ENCODE data around the gene ACADVL. TPM values are rescaled to one million over a fixed set of nuclear protein-coding genes. Genes with fewer than 3 reads are reported as not detected.

ACADVL gene
- total RNA-seq, 1 experiment from 2014 or later, result 305 TPM

DNA sequence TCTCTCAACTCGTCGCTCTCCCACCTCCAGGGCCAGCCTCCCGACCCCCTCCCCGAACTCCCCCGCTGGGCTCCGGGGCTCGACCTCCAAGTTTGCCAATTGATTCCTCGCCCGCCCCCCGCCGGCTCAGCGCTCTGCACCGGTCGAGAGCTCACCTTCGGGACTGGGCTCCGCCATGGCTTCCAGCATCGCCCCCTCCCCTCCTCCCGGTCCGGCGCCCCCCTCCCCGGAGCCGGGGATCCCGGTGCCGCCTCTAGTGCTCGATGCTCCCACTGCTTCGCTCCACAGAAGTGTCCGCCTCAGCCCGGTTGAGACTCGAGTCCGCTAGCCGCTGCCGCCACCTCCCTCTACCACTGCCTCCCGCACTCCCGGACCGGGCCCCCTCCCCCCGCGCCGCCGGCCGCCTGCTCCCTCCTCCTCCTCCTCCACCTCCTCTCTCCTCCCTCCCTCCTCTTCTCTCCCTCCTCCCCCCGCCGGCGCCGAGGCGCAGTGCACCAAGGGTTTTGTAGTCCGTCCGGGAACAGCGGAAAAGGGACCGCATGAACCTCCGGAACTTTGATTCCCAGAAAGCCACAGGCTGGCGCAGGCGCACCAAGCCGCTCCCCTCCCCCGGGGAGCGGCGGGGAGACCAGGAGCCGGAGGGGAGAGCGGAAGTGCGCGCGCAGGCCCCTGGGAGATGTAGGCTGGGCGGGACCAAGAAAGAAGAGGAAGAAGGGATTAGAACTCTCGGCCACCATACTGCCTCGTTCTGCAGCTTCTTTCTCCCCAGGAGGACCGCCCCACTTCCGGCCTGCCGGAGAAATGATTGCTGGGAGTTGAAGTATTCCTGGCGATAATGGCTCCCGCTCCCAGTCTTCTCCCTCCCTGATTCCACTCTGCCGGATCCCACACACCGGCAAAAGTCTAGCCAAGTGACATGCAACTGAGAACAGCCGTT, 19.6 kb downstream of the ACADVL start, which contains the start of gene PHF23:
TSS of gene PHF23 (minus strand) at position 367 of the 937 bp plus-strand sequence. CDS start at position 189, 178 bp downstream.
- Histone ChIP-seq H3K4me1 (ENCODE audit: control insufficient read depth, insufficient read depth, low read length) (peaks cover 43% of the 10 kb centered on the region), H3K27me3 (ENCODE audit: control insufficient read depth, insufficient read depth, low read length) (no peaks in the 10 kb centered on the region), H3K36me3 (ENCODE audit: control insufficient read depth, insufficient read depth, low read length) (peaks cover 10% of the 10 kb centered on the region), H3K27ac (ENCODE audit: low read length) (peak within 1 kb of the TSS; percentile 99), H3K9me3 (ENCODE audit: control insufficient read depth, insufficient read depth, low read depth, low read length) (no peaks in the 10 kb centered on the region), H3K4me3 (ENCODE audit: low read depth in 2 of 2, low read length in 2 of 2) (peak within 1 kb of the TSS; percentile 87 to 92)
- intact Hi-C loops (cut with micrococcal nuclease; ENCODE audit: unreplicated experiment), result no loop called here
- in situ Hi-C loops (cut with HindIII; ENCODE audit: low pct_unique_long_range_greater_than_20kb, low sequenced_read_pairs), result no loop called here
- POLR2A ChIA-PET, result interaction anchor here (0.5 to 0.6 kb wide), 2 partner anchors 27 to 167 kb away, joined by 3 to 5 read pairs; no protein-coding TSS in a partner anchor
- DNase-seq (ENCODE audit: low read depth, low spot score) (peak; percentile 97), ATAC-seq (peak; percentile 75)
- BruUV-seq (replicated peaks), result no TSS peak
- TF ChIP-seq CTCF (IDR thresholded peaks at IDR 0.05), result no peak
- TF ChIP-seq POLR2AphosphoS5 (IDR thresholded peaks at IDR 0.05; ENCODE audit: low read depth, low read length), result peak; percentile 56
- TF ChIP-seq TCF7L2 (IDR thresholded peaks at IDR 0.05; ENCODE audit: low read depth, low read length), result peak; percentile 77
- CTCF ChIA-PET, result interaction anchor here (0.6 kb wide), 1 partner anchor 94 kb away, joined by 9 read pairs; no protein-coding TSS in a partner anchor

DNA sequence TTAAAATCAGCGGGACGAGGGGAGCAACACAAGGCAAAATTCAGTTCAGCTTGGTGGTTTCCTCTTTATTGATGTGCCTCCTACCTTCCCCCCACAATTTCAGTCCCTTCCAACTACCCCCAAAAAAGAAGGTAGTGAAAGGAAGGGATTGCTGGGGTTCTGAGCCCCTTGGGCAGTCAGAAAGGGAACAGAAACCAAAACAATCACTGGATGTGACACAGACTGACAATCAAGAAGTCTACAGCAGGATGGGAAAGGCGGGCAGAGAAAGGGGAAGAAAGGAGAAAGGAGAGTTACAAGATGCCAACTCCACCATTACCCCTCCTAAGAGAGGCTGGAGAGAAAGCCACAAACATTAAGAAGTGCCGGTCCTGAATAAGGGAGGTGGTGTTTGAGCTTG, 20.6 kb downstream of the ACADVL start:
- no peak for ATAC-seq
- Histone ChIP-seq H3K9me3 (ENCODE audit: control insufficient read depth, insufficient read depth, low read depth, low read length) (no peaks in the 10 kb centered on the region), H3K36me3 (ENCODE audit: control insufficient read depth, insufficient read depth, low read length) (peaks cover 10% of the 10 kb centered on the region), H3K4me1 (ENCODE audit: control insufficient read depth, insufficient read depth, low read length) (peaks cover 34% of the 10 kb centered on the region), H3K27me3 (ENCODE audit: control insufficient read depth, insufficient read depth, low read length) (no peaks in the 10 kb centered on the region), H3K4me3 (ENCODE audit: low read depth in 2 of 2, low read length in 2 of 2) (peak overlapping the region; percentile 87 to 92), H3K27ac (ENCODE audit: low read length) (peak overlapping the region; percentile 99)
- BruUV-seq (replicated peaks), result TSS peak; percentile 77
- intact Hi-C loops (cut with micrococcal nuclease; ENCODE audit: unreplicated experiment), result no loop called here
- POLR2A ChIA-PET, result no interaction called here
- no peak for DNase-seq (ENCODE audit: low read depth, low spot score)
- CTCF ChIA-PET, result no interaction called here
- in situ Hi-C loops (cut with HindIII; ENCODE audit: low pct_unique_long_range_greater_than_20kb, low sequenced_read_pairs), result no loop called here
- TF ChIP-seq POLR2AphosphoS5 (IDR thresholded peaks at IDR 0.05; ENCODE audit: low read depth, low read length), result no peak
- no peak for TF ChIP-seq TCF7L2 (IDR thresholded peaks at IDR 0.05; ENCODE audit: low read depth, low read length)
- no peak for TF ChIP-seq REST (IDR thresholded peaks at IDR 0.05; ENCODE audit: insufficient read depth in 1 of 2, low read depth in 2 of 2, low read length in 1 of 2)
- TF ChIP-seq CTCF (IDR thresholded peaks at IDR 0.05), result no peak
- no peak for TF ChIP-seq SIN3A (IDR thresholded peaks at IDR 0.05; ENCODE audit: borderline replicate concordance, insufficient read depth, low read depth, low read length)
